Effector memory CD8-positive, alpha-beta T cell (primary cell): ENCODE measurements around the gene RTBDN.
"Not testable (repeated sequence)": the region's sequence is repeated elsewhere in the genome, so short reads cannot be mapped to it uniquely, and the experiment has no call there.

ENCODE experiments used
- ATAC-seq: fragments of 150-1000 bp; cut with Tn5 transposase; replicated peaks from 2 replicates; pipeline ENCODE4 v1.10.0; 2021; ENCODE audit warnings: mild to moderate bottlenecking, moderate library complexity
- DNase-seq, 3 experiments: peaks; one replicate each; pipeline ENCODE4 v3.0.0; 2021
- H3K27ac Mint-ChIP-seq, 2 donors: one replicate each; pipeline ENCODE4 v1.8.0; 2022; ENCODE audit warnings: mild to moderate bottlenecking in 2 of 2, mixed read lengths in 2 of 2, moderate library complexity in 2 of 2
- H3K27me3 Mint-ChIP-seq, 2 donors: one replicate each; pipeline ENCODE4 v1.8.0; 2022; ENCODE audit warnings: mixed read lengths in 2 of 2
- H3K36me3 Mint-ChIP-seq: one replicate; pipeline ENCODE4 v1.8.0; 2022; ENCODE audit warnings: mild to moderate bottlenecking, moderate library complexity, mixed read lengths; ENCODE audit not compliant: insufficient read depth
- H3K4me1 Mint-ChIP-seq, 2 donors: one replicate each; pipeline ENCODE4 v1.8.0; 2022; ENCODE audit warnings: low read depth in 2 of 2, mixed read lengths in 2 of 2
- H3K4me3 Mint-ChIP-seq, 2 donors: one replicate each; pipeline ENCODE4 v1.8.0; 2022; ENCODE audit warnings: mild to moderate bottlenecking in 2 of 2, mixed read lengths in 2 of 2, moderate library complexity in 2 of 2
- H3K9me3 Mint-ChIP-seq, 2 donors: one replicate each; pipeline ENCODE4 v1.8.0; 2022; ENCODE audit warnings: mixed read lengths in 2 of 2

The RTBDN gene

GRCh38 chr19:12825254-12826131 lies 8.9 kb downstream of the RTBDN start:
- Mint-ChIP-seq H3K27me3 (peaks cover 57 to 69% of the 10 kb centered on the region in 2 donors), H3K36me3 (no peaks in the 10 kb centered on the region)
- ATAC-seq, result no peak

DNA sequence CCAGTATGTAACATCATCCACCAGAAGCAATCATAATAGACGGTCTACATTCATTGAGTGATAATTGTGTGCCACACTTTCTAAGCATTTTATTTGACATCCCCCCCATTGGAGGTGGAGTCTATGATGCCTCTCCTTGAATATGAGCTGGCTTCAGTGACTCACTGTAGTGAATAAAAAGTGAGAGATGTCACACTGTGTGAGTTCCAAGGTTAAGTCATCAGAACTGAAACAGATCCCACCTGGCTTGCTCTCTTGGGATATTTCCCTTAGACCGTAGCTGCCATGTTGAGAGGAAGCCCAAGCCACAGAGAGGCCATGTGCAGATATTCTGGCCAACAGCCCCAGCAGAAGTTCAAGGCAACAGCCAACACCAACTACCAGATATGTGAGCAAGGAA lies 12.6 kb downstream of the RTBDN start:
- peaks cover 3 to 5% of the 10 kb centered on the region in 2 donors for H3K4me1 Mint-ChIP-seq
- no peak overlapping the region for H3K4me3 Mint-ChIP-seq
- no peaks in the 10 kb centered on the region for H3K36me3 Mint-ChIP-seq
- no peak overlapping the region for H3K27ac Mint-ChIP-seq
- no peak for DNase-seq
- no peak for ATAC-seq
- H3K9me3 Mint-ChIP-seq, result peaks cover 0 to 2% of the 10 kb centered on the region in 2 donors
- H3K27me3 Mint-ChIP-seq, result peaks cover 23 to 32% of the 10 kb centered on the region in 2 donors

More at GRCh38 chr19:12825254-12826131, 8.9 kb downstream of the RTBDN start:
- DNase-seq, result no peak
- peak overlapping the region in 1 of 2 donors; percentile 25 for H3K27ac Mint-ChIP-seq
- H3K4me1 Mint-ChIP-seq, result peaks cover 3 to 5% of the 10 kb centered on the region in 2 donors
- no peak overlapping the region for H3K4me3 Mint-ChIP-seq
- peaks cover 0 to 2% of the 10 kb centered on the region in 2 donors for H3K9me3 Mint-ChIP-seq

DNA sequence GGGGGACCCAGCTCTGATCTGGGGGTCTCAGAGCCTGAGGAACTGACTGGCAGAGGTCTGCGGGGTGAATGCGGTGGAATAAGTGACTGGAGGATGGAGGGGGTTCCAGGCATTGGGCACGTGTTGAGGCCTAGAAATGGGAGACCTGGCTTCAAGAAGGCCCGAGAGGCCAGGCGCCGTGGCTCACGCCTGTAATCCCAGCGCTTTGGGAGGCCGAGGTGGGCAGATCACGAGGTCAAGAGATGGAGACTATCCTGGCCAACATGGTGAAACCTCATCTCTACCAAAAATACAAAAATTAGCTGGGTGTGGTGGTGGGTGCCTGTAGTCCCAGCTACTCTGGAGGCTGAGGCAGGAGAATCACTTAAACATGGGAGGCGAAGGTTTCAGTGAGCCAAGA lies 16.6 kb downstream of the RTBDN start:
- not testable (repeated sequence) for DNase-seq, ATAC-seq, H3K4me3 Mint-ChIP-seq, H3K36me3 Mint-ChIP-seq, H3K9me3 Mint-ChIP-seq, H3K4me1 Mint-ChIP-seq, H3K27me3 Mint-ChIP-seq
- peak overlapping the region in 1 of 2 donors; percentile 26 for H3K27ac Mint-ChIP-seq

GRCh38 chr19:12817188-12817587 lies 17.2 kb downstream of the RTBDN start:
- not testable (repeated sequence) for H3K4me1 Mint-ChIP-seq, H3K27ac Mint-ChIP-seq, H3K9me3 Mint-ChIP-seq, DNase-seq, ATAC-seq, H3K4me3 Mint-ChIP-seq, H3K27me3 Mint-ChIP-seq
- H3K36me3 Mint-ChIP-seq, result peaks cover 12% of the 10 kb centered on the region

DNA sequence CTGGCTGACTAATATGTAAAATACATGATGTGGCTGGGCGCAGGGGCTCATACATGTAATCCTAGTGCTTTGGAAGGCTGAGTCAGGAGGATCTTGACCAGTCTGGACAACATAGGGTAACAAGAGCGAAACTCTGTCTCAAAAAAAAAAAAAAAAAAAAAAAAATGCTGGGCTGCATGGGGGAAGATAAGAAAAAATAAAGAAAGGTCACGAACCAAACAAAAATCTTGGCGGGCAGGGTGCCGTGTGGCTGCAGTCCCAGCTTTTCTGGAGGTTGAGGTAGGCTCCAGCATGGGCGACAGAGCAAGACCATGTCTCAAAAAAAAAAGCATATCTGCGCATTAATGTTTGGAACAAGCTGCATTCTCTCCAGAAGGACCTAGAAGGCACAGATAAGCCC lies 19.3 kb downstream of the RTBDN start:
- no peak for ATAC-seq
- Mint-ChIP-seq H3K27ac (no peak overlapping the region), H3K9me3 (no peaks in the 10 kb centered on the region), H3K27me3 (no peaks in the 10 kb centered on the region), H3K4me1 (no peaks in the 10 kb centered on the region), H3K36me3 (peaks cover 19% of the 10 kb centered on the region), H3K4me3 (no peak overlapping the region)
- no peak for DNase-seq

DNA sequence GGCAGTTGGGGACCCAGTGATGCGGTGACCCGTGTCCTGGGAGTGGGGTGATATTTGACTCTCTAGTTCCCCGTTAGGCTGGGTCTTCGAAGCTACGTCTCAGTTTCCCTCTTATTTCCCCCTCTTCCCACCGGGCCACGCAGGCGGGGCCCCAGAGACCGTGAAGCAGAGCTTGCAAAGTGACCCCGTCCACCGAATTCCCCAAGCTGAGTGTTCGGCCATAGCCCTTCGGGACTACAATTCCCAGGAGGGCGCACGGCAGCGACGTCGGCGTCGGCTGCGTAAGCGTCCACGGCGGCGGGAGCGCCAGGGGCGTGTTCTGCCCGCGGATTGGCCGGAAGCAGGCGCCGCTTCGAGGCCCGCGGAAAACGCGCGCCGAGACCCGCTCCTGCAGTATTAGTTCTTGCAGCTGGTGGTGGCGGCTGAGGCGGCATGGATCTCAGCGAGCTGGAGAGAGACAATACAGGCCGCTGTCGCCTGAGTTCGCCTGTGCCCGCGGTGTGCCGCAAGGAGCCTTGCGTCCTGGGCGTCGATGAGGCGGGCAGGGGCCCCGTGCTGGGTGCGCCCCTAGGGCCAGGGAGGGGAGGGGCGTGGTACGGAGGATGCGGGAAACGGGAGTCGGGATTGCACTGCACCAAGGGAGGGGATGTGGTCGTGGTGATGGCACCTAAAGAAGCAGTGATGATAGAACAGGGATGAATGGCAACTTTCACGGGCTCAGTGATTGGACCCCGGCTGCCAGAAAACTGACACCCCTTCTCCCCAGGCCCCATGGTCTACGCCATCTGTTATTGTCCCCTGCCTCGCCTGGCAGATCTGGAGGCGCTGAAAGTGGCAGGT lies 27.9 kb downstream of the RTBDN start, which contains the start of gene RNASEH2A:
Gene RNASEH2A, plus strand, starts transcription at position 343 of the 840 bp plus-strand sequence. Its CDS starts 90 bp downstream, at position 433.
- Mint-ChIP-seq H3K4me1 (peaks cover 23 to 24% of the 10 kb centered on the region in 2 donors), H3K36me3 (peaks cover 18% of the 10 kb centered on the region)
- peak; percentile 80 to 84 (median 82) for DNase-seq

GRCh38 chr19:12804051-12804450 lies 30.3 kb downstream of the RTBDN start:
- Mint-ChIP-seq H3K27me3 (no peaks in the 10 kb centered on the region), H3K9me3 (no peaks in the 10 kb centered on the region), H3K36me3 (peaks cover 28% of the 10 kb centered on the region), H3K4me1 (peaks cover 29 to 33% of the 10 kb centered on the region in 2 donors), H3K4me3 (peak overlapping the region in 1 of 2 donors; percentile 17), H3K27ac (no peak overlapping the region)
- no peak for ATAC-seq
- DNase-seq, result no peak

More for the DNA sequence above, 27.9 kb downstream of the RTBDN start, which contains the start of gene RNASEH2A:
- H3K9me3 Mint-ChIP-seq, result no peaks in the 10 kb centered on the region
- peak within 1 kb of the TSS; percentile 93 to 97 for H3K4me3 Mint-ChIP-seq
- no peaks in the 10 kb centered on the region for H3K27me3 Mint-ChIP-seq
- ATAC-seq, result peak; percentile 90
- peak within 1 kb of the TSS; percentile 81 to 95 for H3K27ac Mint-ChIP-seq

GRCh38 chr19:12802267-12803106 lies 31.9 kb downstream of the RTBDN start:
- ATAC-seq (no peak), DNase-seq (no peak)
- H3K36me3 Mint-ChIP-seq, result peaks cover 35% of the 10 kb centered on the region
- H3K27me3 Mint-ChIP-seq, result no peaks in the 10 kb centered on the region
- no peak overlapping the region for H3K27ac Mint-ChIP-seq
- H3K4me1 Mint-ChIP-seq, result peaks cover 25 to 32% of the 10 kb centered on the region in 2 donors
- H3K9me3 Mint-ChIP-seq, result no peaks in the 10 kb centered on the region
- peak overlapping the region; percentile 83 to 85 for H3K4me3 Mint-ChIP-seq

- Mint-ChIP-seq H3K36me3 (peaks cover 40% of the 10 kb centered on the region), H3K9me3 (no peaks in the 10 kb centered on the region), H3K27ac (peak within 1 kb of the TSS; percentile 54 to 75), H3K27me3 (no peaks in the 10 kb centered on the region), H3K4me1 (peaks cover 22 to 26% of the 10 kb centered on the region in 2 donors), H3K4me3 (peak within 1 kb of the TSS; percentile 83 to 85)
- DNase-seq (peak; percentile 52 to 60 (median 58)), ATAC-seq (peak; percentile 67)
Measured at GRCh38 chr19:12801466-12802266, 32.7 kb downstream of the RTBDN start, which contains the start of the genes PRDX2 and THSD8. PRDX2 (minus strand) TSS chr19:12801800; CDS start chr19:12801261, 539 bp downstream. THSD8 (plus strand) TSS chr19:12802069; CDS start chr19:12802072, 3 bp downstream.

DNA sequence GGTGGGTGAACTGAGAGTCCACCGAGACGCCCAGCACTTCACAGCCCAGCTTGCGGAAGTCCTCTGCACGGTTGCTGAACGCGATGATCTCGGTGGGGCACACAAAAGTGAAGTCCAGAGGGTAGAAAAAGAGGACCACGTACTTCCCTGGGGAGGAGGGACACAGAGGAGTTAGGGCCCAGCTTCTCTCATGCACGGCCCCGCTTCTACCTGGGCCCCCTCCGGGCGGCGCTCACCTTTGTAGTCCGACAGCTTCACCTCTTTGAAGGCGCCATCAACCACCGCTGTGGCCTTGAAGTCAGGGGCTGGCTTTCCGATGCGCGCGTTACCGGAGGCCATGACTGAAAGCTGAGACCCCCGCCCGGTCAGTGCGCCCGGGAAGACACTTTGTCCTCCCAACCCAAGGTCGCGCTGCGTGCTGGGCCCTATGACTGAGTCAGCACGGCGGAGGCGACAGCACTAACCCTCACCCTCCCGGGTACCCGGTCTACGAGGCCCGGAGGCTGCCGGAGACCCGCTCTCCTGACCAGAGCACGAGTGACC lies 33.4 kb downstream of the RTBDN start:
- Mint-ChIP-seq H3K9me3 (no peaks in the 10 kb centered on the region), H3K4me3 (peak overlapping the region; percentile 83 to 85), H3K4me1 (peaks cover 21 to 26% of the 10 kb centered on the region in 2 donors), H3K36me3 (peaks cover 44% of the 10 kb centered on the region), H3K27me3 (no peaks in the 10 kb centered on the region), H3K27ac (peak overlapping the region; percentile 54 to 75)
- ATAC-seq (no peak), DNase-seq (no peak)

DNA sequence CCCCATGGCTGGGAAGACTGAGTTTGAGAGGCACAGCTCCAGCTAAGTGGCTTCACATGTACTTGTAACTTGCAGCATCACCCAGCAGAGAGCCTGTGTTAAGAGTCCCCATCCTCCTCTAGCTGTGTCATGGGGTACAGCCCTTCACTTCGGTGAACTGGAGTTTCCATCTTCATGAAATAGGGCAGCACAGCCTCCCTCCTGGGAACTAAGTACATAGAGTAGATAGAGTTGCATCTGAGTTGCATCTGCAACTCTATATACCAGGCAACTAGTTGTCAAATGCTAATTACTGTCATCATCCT lies 34.0 kb downstream of the RTBDN start:
- no peak for DNase-seq
- no peak for ATAC-seq
- peaks cover 41% of the 10 kb centered on the region for H3K36me3 Mint-ChIP-seq
- H3K27me3 Mint-ChIP-seq, result no peaks in the 10 kb centered on the region
- H3K27ac Mint-ChIP-seq, result peak overlapping the region in 1 of 2 donors; percentile 75
- H3K4me1 Mint-ChIP-seq, result peaks cover 23 to 28% of the 10 kb centered on the region in 2 donors
- H3K9me3 Mint-ChIP-seq, result no peaks in the 10 kb centered on the region
- peak overlapping the region; percentile 83 to 85 for H3K4me3 Mint-ChIP-seq
